Ishikawa (cell line): Measurements from ENCODE around the gene CHRDL1.

Experiments
- CEBPB ChIP-seq: IDR thresholded peaks from 2 replicates; pipeline ENCODE4 v1.6.1; 2012
- CREB1 ChIP-seq: IDR thresholded peaks from 2 replicates; pipeline ENCODE4 v1.6.1; 2012; ENCODE audit warnings: low read depth
- EP300 ChIP-seq: IDR thresholded peaks from 2 replicates; pipeline ENCODE4 v1.6.1; 2012; ENCODE audit warnings: borderline replicate concordance
- RAD21 ChIP-seq: IDR thresholded peaks from 2 replicates; pipeline ENCODE4 v1.6.1; 2012; ENCODE audit warnings: low read depth
- TEAD4 ChIP-seq: IDR thresholded peaks from 2 replicates; pipeline ENCODE4 v1.6.1; 2012
- YY1 ChIP-seq: IDR thresholded peaks from 2 replicates; pipeline ENCODE4 v1.6.1; 2012; ENCODE audit warnings: low read depth
- TF ChIP-seq, protein P1 (sequence below): IDR thresholded peaks from 2 replicates; pipeline ENCODE4 v1.6.1; 2012; ENCODE audit warnings: low read depth, mild to moderate bottlenecking
- TF ChIP-seq, protein P2 (sequence below): IDR thresholded peaks from 2 replicates; pipeline ENCODE4 v1.6.1; 2012
- TF ChIP-seq, protein P3 (sequence below): IDR thresholded peaks from 2 replicates; pipeline ENCODE4 v1.6.1; 2012

DNA sequence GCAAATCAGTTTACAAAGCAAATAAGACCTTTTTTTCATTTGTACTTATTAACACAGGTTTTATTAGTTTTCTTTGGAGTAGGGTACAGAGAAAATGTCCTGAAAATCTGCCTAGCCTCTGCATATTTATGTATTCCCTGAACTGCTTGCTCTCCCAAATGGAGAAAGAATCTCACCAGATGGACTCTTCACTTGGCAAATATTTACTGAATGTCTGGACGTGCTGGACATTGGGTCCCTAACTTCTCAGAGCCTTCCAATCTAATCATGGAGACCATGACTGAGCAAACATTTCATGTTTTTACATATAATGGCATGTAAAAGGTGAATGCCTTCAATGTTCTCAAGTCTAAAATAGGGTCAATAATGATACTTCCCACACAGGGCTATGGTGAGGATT is 126.0 kb downstream of the CHRDL1 start:
- TF ChIP-seq, protein P1, sequence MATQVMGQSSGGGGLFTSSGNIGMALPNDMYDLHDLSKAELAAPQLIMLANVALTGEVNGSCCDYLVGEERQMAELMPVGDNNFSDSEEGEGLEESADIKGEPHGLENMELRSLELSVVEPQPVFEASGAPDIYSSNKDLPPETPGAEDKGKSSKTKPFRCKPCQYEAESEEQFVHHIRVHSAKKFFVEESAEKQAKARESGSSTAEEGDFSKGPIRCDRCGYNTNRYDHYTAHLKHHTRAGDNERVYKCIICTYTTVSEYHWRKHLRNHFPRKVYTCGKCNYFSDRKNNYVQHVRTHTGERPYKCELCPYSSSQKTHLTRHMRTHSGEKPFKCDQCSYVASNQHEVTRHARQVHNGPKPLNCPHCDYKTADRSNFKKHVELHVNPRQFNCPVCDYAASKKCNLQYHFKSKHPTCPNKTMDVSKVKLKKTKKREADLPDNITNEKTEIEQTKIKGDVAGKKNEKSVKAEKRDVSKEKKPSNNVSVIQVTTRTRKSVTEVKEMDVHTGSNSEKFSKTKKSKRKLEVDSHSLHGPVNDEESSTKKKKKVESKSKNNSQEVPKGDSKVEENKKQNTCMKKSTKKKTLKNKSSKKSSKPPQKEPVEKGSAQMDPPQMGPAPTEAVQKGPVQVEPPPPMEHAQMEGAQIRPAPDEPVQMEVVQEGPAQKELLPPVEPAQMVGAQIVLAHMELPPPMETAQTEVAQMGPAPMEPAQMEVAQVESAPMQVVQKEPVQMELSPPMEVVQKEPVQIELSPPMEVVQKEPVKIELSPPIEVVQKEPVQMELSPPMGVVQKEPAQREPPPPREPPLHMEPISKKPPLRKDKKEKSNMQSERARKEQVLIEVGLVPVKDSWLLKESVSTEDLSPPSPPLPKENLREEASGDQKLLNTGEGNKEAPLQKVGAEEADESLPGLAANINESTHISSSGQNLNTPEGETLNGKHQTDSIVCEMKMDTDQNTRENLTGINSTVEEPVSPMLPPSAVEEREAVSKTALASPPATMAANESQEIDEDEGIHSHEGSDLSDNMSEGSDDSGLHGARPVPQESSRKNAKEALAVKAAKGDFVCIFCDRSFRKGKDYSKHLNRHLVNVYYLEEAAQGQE = no peak
- TF ChIP-seq, protein P2, sequence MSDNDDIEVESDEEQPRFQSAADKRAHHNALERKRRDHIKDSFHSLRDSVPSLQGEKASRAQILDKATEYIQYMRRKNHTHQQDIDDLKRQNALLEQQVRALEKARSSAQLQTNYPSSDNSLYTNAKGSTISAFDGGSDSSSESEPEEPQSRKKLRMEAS = no peak
- TF ChIP-seq EP300 (no peak), YY1 (no peak), CREB1 (no peak), RAD21 (no peak), TEAD4 (no peak), CEBPB (no peak)
- TF ChIP-seq, protein P3, sequence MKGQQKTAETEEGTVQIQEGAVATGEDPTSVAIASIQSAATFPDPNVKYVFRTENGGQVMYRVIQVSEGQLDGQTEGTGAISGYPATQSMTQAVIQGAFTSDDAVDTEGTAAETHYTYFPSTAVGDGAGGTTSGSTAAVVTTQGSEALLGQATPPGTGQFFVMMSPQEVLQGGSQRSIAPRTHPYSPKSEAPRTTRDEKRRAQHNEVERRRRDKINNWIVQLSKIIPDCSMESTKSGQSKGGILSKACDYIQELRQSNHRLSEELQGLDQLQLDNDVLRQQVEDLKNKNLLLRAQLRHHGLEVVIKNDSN = no peak
